Measurements from ENCODE around the gene PPFIBP1. TPM values are rescaled to one million over a fixed set of nuclear protein-coding genes. Genes with fewer than 3 reads are reported as not detected.

PPFIBP1 gene
- total and polyA plus RNA-seq, 2 of the 13 experiments (the other 11 are each of a cell fraction or from before 2014, with no cell fraction given): 16.2 to 21.8 TPM

DNA sequence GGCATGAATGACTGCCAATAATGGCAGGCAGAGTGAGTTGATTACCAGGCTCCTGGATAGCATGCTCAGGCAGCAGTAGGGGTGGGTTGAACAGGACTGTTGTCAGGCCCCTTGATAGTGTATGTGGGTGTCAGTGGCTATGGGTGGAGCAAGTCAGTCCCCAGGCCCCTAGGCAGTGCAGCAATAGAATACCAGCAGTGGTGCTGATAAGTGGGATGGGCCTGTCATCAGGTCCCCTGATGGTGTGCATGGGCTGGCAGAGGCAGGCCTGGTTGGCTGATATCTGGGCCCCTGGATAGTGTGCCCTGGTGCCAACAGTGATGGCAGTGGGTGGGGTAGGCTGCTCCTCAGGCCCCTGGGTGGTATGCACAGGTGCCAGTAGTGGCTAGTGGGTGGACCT is 45.1 kb upstream of the PPFIBP1 start:
- no peak for ATAC-seq
- in situ Hi-C loops (cut with HindIII; ENCODE audit: extremely low pct_ligation_motif_present, low pct_unique_long_range_greater_than_20kb): no loop called here
- Histone ChIP-seq H3K27ac (ENCODE audit: extremely low read length, insufficient read depth, low read length) (no peak overlapping the region), H4K20me1 (ENCODE audit: insufficient read depth, low read length) (no peaks in the 10 kb centered on the region), H3K4me3 (replicated peaks in 1 of 3; ENCODE audit: insufficient read depth in 1 of 3, low read depth in 2 of 3, low read length in 3 of 3) (no peak overlapping the region), H3K4me1 (ENCODE audit: insufficient read depth, low read length) (no peaks in the 10 kb centered on the region), H2AFZ (ENCODE audit: low read length) (no peak overlapping the region), H3K79me2 (ENCODE audit: insufficient read depth, low read length) (no peaks in the 10 kb centered on the region), H3K27me3 (ENCODE audit: control insufficient read depth in 1 of 2, insufficient read depth in 2 of 2, low read length in 2 of 2) (no peaks in the 10 kb centered on the region), H3K4me2 (ENCODE audit: low read depth, low read length) (no peak overlapping the region), H3K9me3 (ENCODE audit: low read length) (peaks cover 28% of the 10 kb centered on the region), H3K36me3 (replicated peaks in 1 of 2; ENCODE audit: control insufficient read depth in 1 of 2, insufficient read depth in 2 of 2, low read length in 2 of 2) (no peaks in the 10 kb centered on the region), H3K9ac (ENCODE audit: insufficient read depth, low read depth, low read length) (no peak overlapping the region)
- no TSS peak for BruUV-seq (replicated peaks)
- intact Hi-C loops (cut with micrococcal nuclease; ENCODE audit: unreplicated experiment): no loop called here
- no peak for TF ChIP-seq POLR2A (IDR thresholded peaks at IDR 0.05; ENCODE audit: insufficient read depth in 1 of 2, low read depth in 2 of 2, low read length in 2 of 2)
- TF ChIP-seq, protein P1, sequence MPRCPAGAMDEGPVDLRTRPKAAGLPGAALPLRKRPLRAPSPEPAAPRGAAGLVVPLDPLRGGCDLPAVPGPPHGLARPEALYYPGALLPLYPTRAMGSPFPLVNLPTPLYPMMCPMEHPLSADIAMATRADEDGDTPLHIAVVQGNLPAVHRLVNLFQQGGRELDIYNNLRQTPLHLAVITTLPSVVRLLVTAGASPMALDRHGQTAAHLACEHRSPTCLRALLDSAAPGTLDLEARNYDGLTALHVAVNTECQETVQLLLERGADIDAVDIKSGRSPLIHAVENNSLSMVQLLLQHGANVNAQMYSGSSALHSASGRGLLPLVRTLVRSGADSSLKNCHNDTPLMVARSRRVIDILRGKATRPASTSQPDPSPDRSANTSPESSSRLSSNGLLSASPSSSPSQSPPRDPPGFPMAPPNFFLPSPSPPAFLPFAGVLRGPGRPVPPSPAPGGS (CRISPR knock-in tag; IDR thresholded peaks at IDR 0.05): no peak
- TF ChIP-seq CEBPB (IDR thresholded peaks at IDR 0.05; ENCODE audit: borderline replicate concordance, low read depth, low read length): no peak
- TF ChIP-seq SP4 (CRISPR knock-in tag; IDR thresholded peaks at IDR 0.05): no peak
- POLR2A ChIA-PET: no interaction called here
- CTCF ChIA-PET (ENCODE audit: low intra/inter-chr PET ratio, low total read pairs): no interaction called here
- no peak for FAIRE-seq
- no peak for DNase-seq (ENCODE audit: low spot score)

GRCh38 chr12:27480016-27480415 is 44.0 kb upstream of the PPFIBP1 start:
- WGBS (ENCODE audit: low lambda C conversion rate): no CpG with 5 or more reads among the region's 1 CpG
- ATAC-seq (no peak), DNase-seq (ENCODE audit: low spot score) (no peak), FAIRE-seq (no peak)
- H3K4me3 ChIP-seq (replicated peaks in 1 of 3; ENCODE audit: insufficient read depth in 1 of 3, low read depth in 2 of 3, low read length in 3 of 3): no peak overlapping the region
- CTCF ChIA-PET (ENCODE audit: low intra/inter-chr PET ratio, low total read pairs): no interaction called here
- H3K4me1 ChIP-seq (ENCODE audit: insufficient read depth, low read length): no peaks in the 10 kb centered on the region
- H3K79me2 ChIP-seq (ENCODE audit: insufficient read depth, low read length): no peaks in the 10 kb centered on the region
- H3K9ac ChIP-seq (ENCODE audit: insufficient read depth, low read depth, low read length): no peak overlapping the region
- no peak overlapping the region for H3K4me2 ChIP-seq (ENCODE audit: low read depth, low read length)
- H3K9me3 ChIP-seq (ENCODE audit: low read length): peaks cover 28% of the 10 kb centered on the region
- H3K27me3 ChIP-seq (ENCODE audit: control insufficient read depth in 1 of 2, insufficient read depth in 2 of 2, low read length in 2 of 2): no peaks in the 10 kb centered on the region
- no peak for TF ChIP-seq EEA1 (CRISPR knock-in tag; IDR thresholded peaks at IDR 0.05; ENCODE audit: borderline replicate concordance)
- no peak for TF ChIP-seq ZNF136 (CRISPR knock-in tag; IDR thresholded peaks at IDR 0.05; ENCODE audit: low read depth)
- TF ChIP-seq ZBTB46 (CRISPR knock-in tag; IDR thresholded peaks at IDR 0.05; ENCODE audit: borderline replicate concordance): no peak
- no peak for TF ChIP-seq ZFP37 (CRISPR knock-in tag; IDR thresholded peaks at IDR 0.05; ENCODE audit: borderline replicate concordance)
- no peak for TF ChIP-seq ESRRA (CRISPR knock-in tag; IDR thresholded peaks at IDR 0.05; ENCODE audit: low read depth)
- TF ChIP-seq CSRNP1 (CRISPR knock-in tag; IDR thresholded peaks at IDR 0.05): no peak
- no peak for TF ChIP-seq SUZ12 (IDR thresholded peaks at IDR 0.05; ENCODE audit: low read depth, low read length)
- no peak for TF ChIP-seq GFI1 (CRISPR knock-in tag; IDR thresholded peaks at IDR 0.05; ENCODE audit: borderline replicate concordance)
- TF ChIP-seq NFE2 (CRISPR knock-in tag; IDR thresholded peaks at IDR 0.05): no peak
- in situ Hi-C loops (cut with HindIII; ENCODE audit: extremely low pct_ligation_motif_present, low pct_unique_long_range_greater_than_20kb) (no loop called here), intact Hi-C loops (cut with micrococcal nuclease; ENCODE audit: unreplicated experiment) (no loop called here)
- POLR2A ChIA-PET: no interaction called here
- H3K36me3 ChIP-seq (replicated peaks in 1 of 2; ENCODE audit: control insufficient read depth in 1 of 2, insufficient read depth in 2 of 2, low read length in 2 of 2): no peaks in the 10 kb centered on the region
- no peaks in the 10 kb centered on the region for H4K20me1 ChIP-seq (ENCODE audit: insufficient read depth, low read length)
- no peak overlapping the region for H3K27ac ChIP-seq (ENCODE audit: extremely low read length, insufficient read depth, low read length)
- no TSS peak for BruUV-seq (replicated peaks)
- no peak overlapping the region for H2AFZ ChIP-seq (ENCODE audit: low read length)
